Uterus (tissue), 4 donors: ENCODE results near the gene NETO2. TPM values are rescaled to one million over a fixed set of nuclear protein-coding genes. Genes with fewer than 3 reads are reported as not detected.

ENCODE experiments used
- DNase-seq, 2 donors: peaks; one replicate each; pipeline ENCODE4 v3.0.0-alpha.2; 2019 to 2020
- H3K27ac ChIP-seq, 2 donors: fragments of 200-600 bp; sonication (generic); 1 replicate in 1 of 2; 2 replicates in 1 of 2; pipeline ENCODE4 v1.5.1; 2016 to 2018
- H3K27me3 ChIP-seq, 2 donors: fragments of 200-600 bp; sonication (generic); one replicate each; pipeline ENCODE4 v1.5.1; 2018 to 2019; ENCODE audit warnings: control low read depth in 1 of 2
- H3K36me3 ChIP-seq, 2 donors: fragments of 200-600 bp; sonication (generic); one replicate each; pipeline ENCODE4 v1.5.1; 2019; ENCODE audit warnings: control low read depth in 1 of 2
- H3K4me1 ChIP-seq, 2 donors: fragments of 200-600 bp; sonication (generic); one replicate each; pipeline ENCODE4 v1.5.1; 2018 to 2019; ENCODE audit warnings: control low read depth in 1 of 2
- H3K4me3 ChIP-seq, 2 donors: fragments of 200-600 bp; sonication (generic); 1 replicate in 1 of 2; 2 replicates in 1 of 2; pipeline ENCODE4 v1.5.1; 2018 to 2019; ENCODE audit warnings: mild to moderate bottlenecking in 1 of 2
- H3K9me3 ChIP-seq, 2 donors: fragments of 200-600 bp; sonication (generic); one replicate each; pipeline ENCODE4 v1.5.1; 2019; ENCODE audit warnings: control low read depth in 1 of 2
- CTCF ChIP-seq, 4 experiments: fragments of 200-600 bp in 2 of 4; fragments of 450-650 bp in 2 of 4; sonication (generic) in 2 of 4; IDR thresholded peaks; one replicate each; pipeline ENCODE4 v1.5.1; 2016 to 2019; ENCODE audit warnings: antibody characterized with exemption in 4 of 4, mild to moderate bottlenecking in 2 of 4, moderate library complexity in 1 of 4
- POLR2A ChIP-seq, 2 donors: fragments of 450-650 bp; IDR thresholded peaks; one replicate each; pipeline ENCODE4 v1.6.1; 2016; ENCODE audit warnings: antibody characterized with exemption in 2 of 2, mild to moderate bottlenecking in 1 of 2, moderate library complexity in 1 of 2
- intact Hi-C: fragments of 100-400 bp; cut with DNase I; formaldehyde crosslinking; loops from one replicate; pipeline ENCODE4 v1.15.1; 2023; ENCODE audit warnings: low total_unique reads
- total RNA-seq, 4 donors: library from RNA; depleted of rRNA in 3 of 4; stranded (reverse); fragments of >200 nt in 3 of 4; gene quantifications; one replicate each; pipeline versions ENCODE4 v1.1.0 to v1.2.4, GENCODE V29; 2014 to 2023
- donor health status: DM: yes; HTN: yes; CAD: no.

The NETO2 gene
- total RNA-seq, 4 donors from 2014 or later = 0.55 to 14.3 (median 5.0) TPM

- no peaks in the 10 kb centered on the region for H3K36me3 ChIP-seq
- no peak for DNase-seq
- H3K27me3 ChIP-seq = no peaks in the 10 kb centered on the region
- intact Hi-C loops = no loop called here
- no peaks in the 10 kb centered on the region for H3K9me3 ChIP-seq
- no peak for TF ChIP-seq POLR2A (IDR thresholded peaks at IDR 0.05)
- TF ChIP-seq CTCF (IDR thresholded peaks at IDR 0.05) = no peak
- no peak overlapping the region for H3K4me3 ChIP-seq
- no peaks in the 10 kb centered on the region for H3K4me1 ChIP-seq
- no peak overlapping the region for H3K27ac ChIP-seq
Measured at GRCh38 chr16:47082099-47082865, 61.5 kb downstream of the NETO2 start.

GRCh38 chr16:47081115-47081514 is 62.6 kb downstream of the NETO2 start:
- no peaks in the 10 kb centered on the region for H3K9me3 ChIP-seq
- no peaks in the 10 kb centered on the region for H3K36me3 ChIP-seq
- H3K4me3 ChIP-seq = no peak overlapping the region
- H3K27ac ChIP-seq = no peak overlapping the region
- no peak for DNase-seq
- no peak for TF ChIP-seq POLR2A (IDR thresholded peaks at IDR 0.05)
- no peak for TF ChIP-seq CTCF (IDR thresholded peaks at IDR 0.05)
- H3K4me1 ChIP-seq = no peaks in the 10 kb centered on the region
- H3K27me3 ChIP-seq = no peaks in the 10 kb centered on the region
- intact Hi-C loops = no loop called here

GRCh38 chr16:47079860-47080259 is 63.9 kb downstream of the NETO2 start:
- no peaks in the 10 kb centered on the region for H3K36me3 ChIP-seq

GRCh38 chr16:47073223-47074155 is 70.3 kb downstream of the NETO2 start:
- Histone ChIP-seq H3K27me3 (no peaks in the 10 kb centered on the region), H3K36me3 (no peaks in the 10 kb centered on the region), H3K27ac (no peak overlapping the region), H3K4me3 (no peak overlapping the region), H3K4me1 (no peaks in the 10 kb centered on the region), H3K9me3 (no peaks in the 10 kb centered on the region)
- intact Hi-C loops = no loop called here
- DNase-seq = no peak
- TF ChIP-seq CTCF (IDR thresholded peaks at IDR 0.05) = no peak
- no peak for TF ChIP-seq POLR2A (IDR thresholded peaks at IDR 0.05)

More at GRCh38 chr16:47079860-47080259, 63.9 kb downstream of the NETO2 start:
- H3K27ac ChIP-seq = no peak overlapping the region
- no peaks in the 10 kb centered on the region for H3K4me1 ChIP-seq
- no peak overlapping the region for H3K4me3 ChIP-seq
- H3K27me3 ChIP-seq = no peaks in the 10 kb centered on the region
- TF ChIP-seq CTCF (IDR thresholded peaks at IDR 0.05) (no peak), POLR2A (IDR thresholded peaks at IDR 0.05) (no peak)
- intact Hi-C loops = no loop called here
- no peaks in the 10 kb centered on the region for H3K9me3 ChIP-seq
- no peak for DNase-seq

- no peak for DNase-seq
- Histone ChIP-seq H3K4me3 (no peak overlapping the region), H3K27me3 (no peaks in the 10 kb centered on the region), H3K4me1 (no peaks in the 10 kb centered on the region), H3K36me3 (no peaks in the 10 kb centered on the region), H3K9me3 (no peaks in the 10 kb centered on the region), H3K27ac (no peak overlapping the region)
- no peak for TF ChIP-seq POLR2A (IDR thresholded peaks at IDR 0.05)
- TF ChIP-seq CTCF (IDR thresholded peaks at IDR 0.05) = no peak
- intact Hi-C loops = no loop called here
Measured at GRCh38 chr16:47072158-47072557, 71.6 kb downstream of the NETO2 start.
